Endothelial cell of umbilical vein (primary cell): ENCODE measurements around the gene FLT1. TPM values are rescaled to one million over a fixed set of nuclear protein-coding genes. Genes with fewer than 3 reads are reported as not detected.

Source experiments
- BruUV-seq: library from RNA; stranded (reverse); fragments of 400-500 nt; replicated peaks from 2 replicates; lab custom pipeline; 2021; lab: Mats Ljungman, UMichigan
- CTCF ChIA-PET: fragments of 300-600, 350-600 bp; sonication (Branson Sonifier 250); formaldehyde crosslinking; loops from one replicate; lab custom pipeline; 2021; ENCODE audit warnings: antibody characterized with exemption, inconsistent platforms; lab: Charles Lee
- POLR2A ChIA-PET: fragments of 300-600, 350-600 bp; sonication (Branson Sonifier 250); formaldehyde crosslinking; loops from one replicate; lab custom pipeline; 2021; ENCODE audit warnings: antibody characterized with exemption, inconsistent platforms; lab: Charles Lee
- DNase-seq: peaks from one replicate; pipeline ENCODE4 v3.0.0-alpha.2; 2011; ENCODE audit warnings: low read depth, low spot score
- FAIRE-seq: peaks from 2 replicates; lab custom pipeline; 2011; peaks lifted over from hg19 to GRCh38; lab: Jason Lieb, UNC
- H2AFZ ChIP-seq: 2 replicates; pipeline ENCODE4 v1.6.0; 2012; ENCODE audit warnings: low read depth, low read length, control low read depth, inconsistent platforms
- H3K27ac ChIP-seq: 2 replicates; pipeline ENCODE4 v1.5.1; 2011; ENCODE audit warnings: low read depth, mild to moderate bottlenecking, control low read depth, low read length, moderate library complexity; ENCODE audit not compliant: insufficient read depth
- H3K27me3 ChIP-seq, 2 experiments: 2 replicates each; pipeline versions ENCODE4 v1.6.0 to v1.6.1; 2011; ENCODE audit warnings: low read length in 2 of 2, mixed read lengths in 1 of 2; ENCODE audit not compliant: control insufficient read depth in 2 of 2, insufficient read depth in 2 of 2
- H3K36me3 ChIP-seq, 2 experiments: 2 replicates in 1 of 2; 3 replicates in 1 of 2; pipeline ENCODE4 v1.5.1; 2011; ENCODE audit warnings: low read length in 2 of 2, mild to moderate bottlenecking in 1 of 2, moderate library complexity in 1 of 2; ENCODE audit not compliant: control insufficient read depth in 2 of 2, insufficient read depth in 2 of 2; ENCODE audit errors: extremely low read depth in 1 of 2
- H3K4me1 ChIP-seq: 3 replicates; pipeline ENCODE4 v1.5.1; 2011; ENCODE audit warnings: mild to moderate bottlenecking, low read length; ENCODE audit not compliant: control insufficient read depth, insufficient read depth; ENCODE audit errors: extremely low read depth
- H3K4me2 ChIP-seq: 2 replicates; pipeline ENCODE4 v1.6.1; 2011; ENCODE audit warnings: low read length, control low read depth, mixed read lengths; ENCODE audit not compliant: insufficient read depth
- H3K4me3 ChIP-seq, 3 experiments: fragments of 200-600 bp in 1 of 3; sonication (generic), shearing (Covaris generic) in 1 of 3; replicated peaks in 1 of 3; 2 replicates each; pipeline ENCODE4 v1.5.1; 2011 to 2016; ENCODE audit warnings: control low read depth in 3 of 3, low read length in 3 of 3, mild to moderate bottlenecking in 2 of 3, inconsistent platforms in 1 of 3, low read depth in 1 of 3, moderate library complexity in 1 of 3; ENCODE audit not compliant: insufficient read depth in 1 of 3
- H3K79me2 ChIP-seq: 2 replicates; pipeline ENCODE4 v1.6.0; 2012; ENCODE audit warnings: low read length, inconsistent platforms; ENCODE audit not compliant: control insufficient read depth, insufficient read depth
- H3K9ac ChIP-seq: replicated peaks from 2 replicates; pipeline ENCODE3; 2011; ENCODE audit warnings: low read length, control low read depth; ENCODE audit not compliant: insufficient read depth; ENCODE audit errors: extremely low read depth
- H3K9me1 ChIP-seq: replicated peaks from 3 replicates; pipeline ENCODE4 v1.6.0; 2011; ENCODE audit warnings: mild to moderate bottlenecking, low read length; ENCODE audit not compliant: control insufficient read depth, insufficient read depth; ENCODE audit errors: extremely low read depth
- H3K9me3 ChIP-seq: replicated peaks from 2 replicates; pipeline ENCODE4 v1.5.1; 2012; ENCODE audit warnings: low read length, inconsistent platforms; ENCODE audit not compliant: control insufficient read depth, insufficient read depth
- H4K20me1 ChIP-seq: replicated peaks from 2 replicates; pipeline ENCODE3; 2011; ENCODE audit warnings: mild to moderate bottlenecking, low read length; ENCODE audit not compliant: control insufficient read depth, insufficient read depth; ENCODE audit errors: extremely low read depth
- CTCF ChIP-seq, 2 donors: IDR thresholded peaks; 1 replicate in 1 of 2; 2 replicates in 1 of 2; pipeline ENCODE4 v1.5.1; 2011; ENCODE audit warnings: low read length in 2 of 2, mild to moderate bottlenecking in 2 of 2, moderate library complexity in 2 of 2, control low read depth in 1 of 2, inconsistent platforms in 1 of 2, low read depth in 1 of 2; ENCODE audit not compliant: insufficient read depth in 1 of 2; ENCODE audit errors: extremely low read depth in 1 of 2
- EZH2 ChIP-seq: IDR thresholded peaks from 2 replicates; pipeline ENCODE4 v1.6.1; 2012; ENCODE audit warnings: borderline replicate concordance, low read depth, mild to moderate bottlenecking, moderate library complexity, low read length, inconsistent platforms; ENCODE audit not compliant: severe bottlenecking
- FOS ChIP-seq: IDR thresholded peaks from 2 replicates; pipeline ENCODE4 v1.6.1; 2011; ENCODE audit warnings: mild to moderate bottlenecking, low read length, moderate library complexity, borderline replicate concordance; ENCODE audit not compliant: insufficient read depth
- GATA2 ChIP-seq: IDR thresholded peaks from 2 replicates; pipeline ENCODE4 v1.7.0; 2011; ENCODE audit warnings: low read depth, mild to moderate bottlenecking, moderate library complexity, mixed read lengths, low read length; ENCODE audit not compliant: insufficient read length, insufficient read depth
- JUN ChIP-seq: IDR thresholded peaks from 2 replicates; pipeline ENCODE4 v1.6.1; 2011; ENCODE audit warnings: borderline replicate concordance, low read depth; ENCODE audit not compliant: insufficient read length, insufficient read depth
- MAX ChIP-seq: IDR thresholded peaks from 2 replicates; pipeline ENCODE4 v1.6.1; 2011; ENCODE audit not compliant: insufficient read depth, insufficient read length
- MYC ChIP-seq: IDR thresholded peaks from one replicate; pipeline ENCODE4 v1.6.1; 2011; ENCODE audit warnings: mild to moderate bottlenecking, low read depth, low read length
- POLR2A ChIP-seq: IDR thresholded peaks from 2 replicates; pipeline ENCODE4 v1.6.1; 2012; ENCODE audit warnings: low read depth, mild to moderate bottlenecking, control low read depth, low read length
- POLR2AphosphoS5 ChIP-seq: IDR thresholded peaks from 2 replicates; pipeline ENCODE4 v1.6.1; 2012; ENCODE audit warnings: low read depth, mild to moderate bottlenecking, control low read depth, low read length, moderate library complexity; ENCODE audit not compliant: insufficient read depth
- dilution Hi-C: fragments of 300-500 bp; cut with MboI; formaldehyde crosslinking; loops from one replicate; pipeline ENCODE4 v1.15.0; 2019; ENCODE audit warnings: low sequenced_read_pairs; ENCODE audit not compliant: extremely low pct_ligation_motif_present
- intact Hi-C: fragments of 100-400 bp; cut with micrococcal nuclease; formaldehyde crosslinking; loops from one replicate; pipeline ENCODE4 v1.10.0; 2022
- polyA plus RNA-seq, 4 experiments: library from polyadenylated mRNA; depleted of rRNA in 3 of 4; stranded (reverse) in 3 of 4; unstranded in 1 of 4; fragments of >200 nt; gene quantifications; 2 replicates each; pipeline versions ENCODE4 v1.2.1 to v1.2.3, GENCODE V29; 2011 to 2012; ENCODE audit warnings: missing spikeins in 1 of 4
- total RNA-seq: library from RNA; stranded (reverse); gene quantifications from 2 replicates; pipeline ENCODE4 v1.2.3, GENCODE V29; 2021

Gene FLT1
- total and polyA plus RNA-seq, 2 donors (not counting 3 experiments of a cell fraction or from before 2014, with no cell fraction given): 16.0 to 104 TPM

GRCh38 chr13:28339419-28339818 is 155.5 kb downstream of the FLT1 start:
- POLR2A ChIA-PET: no interaction called here

GRCh38 chr13:28338742-28339141 is 156.2 kb downstream of the FLT1 start:
- dilution Hi-C loops: no loop called here
- Histone ChIP-seq H3K4me2 (no peak overlapping the region), H3K9me3 (no peaks in the 10 kb centered on the region), H3K79me2 (no peaks in the 10 kb centered on the region), H2AFZ (no peak overlapping the region), H3K27ac (peak overlapping the region; percentile 19), H3K4me1 (peaks cover 69% of the 10 kb centered on the region), H3K9me1 (no peaks in the 10 kb centered on the region), H3K36me3 (peaks cover 0 to 2% of the 10 kb centered on the region in 2 experiments), H3K27me3 (no peaks in the 10 kb centered on the region), H3K9ac (no peak overlapping the region), H4K20me1 (no peaks in the 10 kb centered on the region), H3K4me3 (no peak overlapping the region)
- no TSS peak for BruUV-seq
- FAIRE-seq (no peak), DNase-seq (no peak)
- ChIA-PET POLR2A (no interaction called here), CTCF (interaction anchor here (3.9 kb wide), 1 partner anchor 15 kb away, joined by 22 read pairs; no protein-coding TSS in a partner anchor)
- no peak for TF ChIP-seq FOS
- no peak for TF ChIP-seq POLR2AphosphoS5
- TF ChIP-seq GATA2: no peak
- TF ChIP-seq MYC: no peak
- TF ChIP-seq MAX: no peak
- TF ChIP-seq EZH2: no peak
- no peak for TF ChIP-seq CTCF (IDR thresholded peaks at IDR 0.05; ENCODE audit: extremely low read depth in 1 of 2, insufficient read depth in 1 of 2, low read depth in 1 of 2, low read length in 2 of 2)
- no peak for TF ChIP-seq JUN
- no peak for TF ChIP-seq POLR2A
- intact Hi-C loops: no loop called here

More at GRCh38 chr13:28339419-28339818, 155.5 kb downstream of the FLT1 start:
- no peak overlapping the region for H3K4me2 ChIP-seq
- no peak for DNase-seq
- H3K9ac ChIP-seq: no peak overlapping the region
- intact Hi-C loops (no loop called here), dilution Hi-C loops (no loop called here)
- H3K9me1 ChIP-seq: no peaks in the 10 kb centered on the region
- H3K4me1 ChIP-seq: peaks cover 62% of the 10 kb centered on the region
- FAIRE-seq: no peak
- no peak overlapping the region for H2AFZ ChIP-seq
- no peaks in the 10 kb centered on the region for H3K9me3 ChIP-seq
- no peaks in the 10 kb centered on the region for H4K20me1 ChIP-seq
- CTCF ChIA-PET: no interaction called here
- H3K27me3 ChIP-seq: no peaks in the 10 kb centered on the region
- H3K79me2 ChIP-seq: no peaks in the 10 kb centered on the region
- H3K4me3 ChIP-seq: no peak overlapping the region
- H3K27ac ChIP-seq: peak overlapping the region; percentile 11
- BruUV-seq: no TSS peak
- H3K36me3 ChIP-seq: peaks cover 0 to 2% of the 10 kb centered on the region in 2 experiments
- peak; percentile 58 for TF ChIP-seq JUN
- TF ChIP-seq MYC: no peak
